BJ (cell line): ENCODE results near the gene ATL2. TPM values are rescaled to one million over a fixed set of nuclear protein-coding genes. Genes with fewer than 3 reads are reported as not detected.

Source experiments
- CTCF ChIA-PET: fragments of 350-600 bp; formaldehyde crosslinking; extraction: SDS; loops from one replicate; lab custom pipeline; 2021; ENCODE audit warnings: antibody characterized with exemption, inconsistent platforms; lab: Yijun Ruan, JAX
- POLR2A ChIA-PET: fragments of 300-600 bp; sonication (Branson Sonifier 250); formaldehyde crosslinking; extraction: SDS; loops from one replicate; lab custom pipeline; 2021; ENCODE audit warnings: antibody characterized with exemption; lab: Charles Lee
- DNase-seq: peaks from one replicate; pipeline ENCODE4 v3.0.0-alpha.2; 2011; ENCODE audit warnings: low read depth
- H3K27me3 ChIP-seq: 2 replicates; pipeline ENCODE4 v1.6.0; 2011; ENCODE audit warnings: low read length; ENCODE audit not compliant: control insufficient read depth, insufficient read depth
- H3K36me3 ChIP-seq: 2 replicates; pipeline ENCODE4 v1.5.1; 2011; ENCODE audit warnings: low read length; ENCODE audit not compliant: control insufficient read depth, insufficient read depth
- H3K4me3 ChIP-seq: 2 replicates; pipeline ENCODE4 v1.5.1; 2011; ENCODE audit warnings: low read depth, mild to moderate bottlenecking, control low read depth, low read length
- polyA plus RNA-seq: library from polyadenylated mRNA; depleted of rRNA; stranded (reverse); fragments of >200 nt; gene quantifications from 2 replicates; pipeline ENCODE4 v1.2.3, GENCODE V29; 2011; rRNA removed
- TF ChIP-seq, protein P1 (sequence below): IDR thresholded peaks from 2 replicates; pipeline ENCODE4 v1.5.1; 2011; ENCODE audit warnings: low read depth, mild to moderate bottlenecking, control low read depth, inconsistent platforms, low read length, moderate library complexity; ENCODE audit not compliant: insufficient read depth

Gene ATL2
- polyA plus RNA-seq, 1 experiment = 9.3 TPM

DNA sequence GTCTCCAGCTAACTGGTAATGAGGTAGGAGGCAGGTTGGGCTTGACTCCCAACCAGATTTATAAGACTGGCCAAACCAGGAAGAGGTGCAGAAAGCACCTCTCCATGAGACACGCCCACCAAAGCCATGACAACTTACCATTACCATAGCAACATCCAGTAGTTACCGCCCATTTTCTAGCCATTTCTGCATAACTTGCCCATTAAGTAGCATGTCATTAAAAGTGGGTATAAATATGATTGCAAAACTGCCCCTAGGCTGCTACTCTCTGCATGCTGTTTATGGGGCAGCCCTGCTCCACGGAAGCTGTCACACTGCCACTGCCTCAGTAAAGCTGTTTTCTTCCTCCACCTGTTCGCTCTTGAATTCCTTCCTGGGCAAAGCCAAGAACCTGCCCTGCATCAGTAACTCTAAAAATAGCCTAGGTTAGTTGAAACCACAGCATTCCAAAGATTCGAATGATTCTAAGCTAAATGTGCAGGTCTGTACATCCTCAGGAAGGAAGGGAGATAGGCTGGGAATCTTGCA, 131.9 kb downstream of the ATL2 start:
- DNase-seq = no peak
- TF ChIP-seq, protein P1, sequence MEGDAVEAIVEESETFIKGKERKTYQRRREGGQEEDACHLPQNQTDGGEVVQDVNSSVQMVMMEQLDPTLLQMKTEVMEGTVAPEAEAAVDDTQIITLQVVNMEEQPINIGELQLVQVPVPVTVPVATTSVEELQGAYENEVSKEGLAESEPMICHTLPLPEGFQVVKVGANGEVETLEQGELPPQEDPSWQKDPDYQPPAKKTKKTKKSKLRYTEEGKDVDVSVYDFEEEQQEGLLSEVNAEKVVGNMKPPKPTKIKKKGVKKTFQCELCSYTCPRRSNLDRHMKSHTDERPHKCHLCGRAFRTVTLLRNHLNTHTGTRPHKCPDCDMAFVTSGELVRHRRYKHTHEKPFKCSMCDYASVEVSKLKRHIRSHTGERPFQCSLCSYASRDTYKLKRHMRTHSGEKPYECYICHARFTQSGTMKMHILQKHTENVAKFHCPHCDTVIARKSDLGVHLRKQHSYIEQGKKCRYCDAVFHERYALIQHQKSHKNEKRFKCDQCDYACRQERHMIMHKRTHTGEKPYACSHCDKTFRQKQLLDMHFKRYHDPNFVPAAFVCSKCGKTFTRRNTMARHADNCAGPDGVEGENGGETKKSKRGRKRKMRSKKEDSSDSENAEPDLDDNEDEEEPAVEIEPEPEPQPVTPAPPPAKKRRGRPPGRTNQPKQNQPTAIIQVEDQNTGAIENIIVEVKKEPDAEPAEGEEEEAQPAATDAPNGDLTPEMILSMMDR = no peak
- H3K27me3 ChIP-seq = peaks cover 2% of the 10 kb centered on the region
- no peaks in the 10 kb centered on the region for H3K36me3 ChIP-seq
- CTCF ChIA-PET = interaction anchor here (1.0 to 1.3 kb wide), 2 partner anchors 15 to 23 kb away, joined by 3 to 4 read pairs; no protein-coding TSS in a partner anchor
- H3K4me3 ChIP-seq = no peak overlapping the region
- POLR2A ChIA-PET = interaction anchor here (0.6 kb wide), 1 partner anchor 370 kb away, joined by 4 read pairs; no protein-coding TSS in a partner anchor

GRCh38 chr2:38244301-38244700, 132.8 kb downstream of the ATL2 start:
- ChIA-PET CTCF (no interaction called here), POLR2A (no interaction called here)
- DNase-seq = no peak
- TF ChIP-seq, protein P1 = no peak
- no peak overlapping the region for H3K4me3 ChIP-seq
- peaks cover 2% of the 10 kb centered on the region for H3K27me3 ChIP-seq
- H3K36me3 ChIP-seq = no peaks in the 10 kb centered on the region

Other genes starting within 250 kb of the ATL2 start
- gene HNRNPLL, start 225.7 kb upstream of the ATL2 start, polyA plus RNA-seq = 26.6 and 49.7 TPM in 2 replicates